GM10248 (cell line): ENCODE measurements around the gene S100A1.
"Not testable (repeated sequence)": the region's sequence is repeated elsewhere in the genome, so short reads cannot be mapped to it uniquely, and the experiment has no call there.

Experiments used
- CTCF ChIA-PET: fragments of 300-600 bp; sonication (Branson Sonifier 250); formaldehyde crosslinking; extraction: SDS; loops from one replicate; lab custom pipeline; 2021; ENCODE audit warnings: antibody characterized with exemption; lab: Yijun Ruan, JAX
- POLR2A ChIA-PET: fragments of 350-650 bp; sonication (Branson Sonifier 250); formaldehyde crosslinking; extraction: SDS; loops from one replicate; lab custom pipeline; 2020; ENCODE audit warnings: antibody characterized with exemption; lab: Yijun Ruan, JAX
- DNase-seq: peaks from one replicate; pipeline ENCODE4 v3.0.0; 2012; ENCODE audit errors: extremely low spot score
- CTCF ChIP-seq: IDR thresholded peaks from 2 replicates; pipeline ENCODE4 v1.5.1; 2012; ENCODE audit warnings: mild to moderate bottlenecking, low read depth; ENCODE audit errors: extremely low read depth, missing control alignments, control extremely low read depth

Gene S100A1

GRCh38 chr1:153586347-153586746, 41.9 kb upstream of the S100A1 start:
- CTCF ChIA-PET = interaction anchor here (1.2 kb wide), 1 partner anchor 75 kb away, joined by 8 read pairs; no protein-coding TSS in a partner anchor
- POLR2A ChIA-PET = interaction anchor here (0.7 kb wide), 1 partner anchor 436 kb away, joined by 4 read pairs; no protein-coding TSS in a partner anchor
- no peak for DNase-seq
- TF ChIP-seq CTCF = no peak

- CTCF ChIA-PET = interaction anchor here (1.2 kb wide), 2 partner anchors 31 to 76 kb away, joined by 3 to 8 read pairs; no protein-coding TSS in a partner anchor
- DNase-seq = no peak
- TF ChIP-seq CTCF = no peak
- POLR2A ChIA-PET = no interaction called here
Observed at GRCh38 chr1:153587314-153587713, 40.9 kb upstream of the S100A1 start.

GRCh38 chr1:153588033-153588432, 40.2 kb upstream of the S100A1 start:
- CTCF ChIA-PET = interaction anchor here (1.2 kb wide), 1 partner anchor 30 kb away, joined by 3 read pairs; no protein-coding TSS in a partner anchor
- DNase-seq, POLR2A ChIA-PET: not testable (repeated sequence)

GRCh38 chr1:153588482-153588881, 39.8 kb upstream of the S100A1 start:
- TF ChIP-seq CTCF = no peak
- POLR2A ChIA-PET = no interaction called here
- DNase-seq = no peak
- CTCF ChIA-PET = no interaction called here

GRCh38 chr1:153592748-153593147, 35.5 kb upstream of the S100A1 start:
- DNase-seq = no peak
- no peak for TF ChIP-seq CTCF
- ChIA-PET CTCF (interaction anchor here (0.9 to 2.7 kb wide), 11 partner anchors 11 to 89 kb away, joined by 3 to 9 read pairs (median 4); partner anchors contain the start of genes NPR1 and S100A13), POLR2A (no interaction called here)

- no peak for TF ChIP-seq CTCF
- CTCF ChIA-PET = interaction anchor here (3.2 to 4.0 kb wide), 2 partner anchors 20 to 25 kb away, joined by 13 to 21 read pairs; partner anchors contain the start of gene S100A14
- POLR2A ChIA-PET = no interaction called here
- DNase-seq = no peak
Observed at GRCh38 chr1:153597206-153597605, 31.0 kb upstream of the S100A1 start.
